SU-DHL-6 (cell line): ENCODE data around the gene PJVK.
"Not testable (repeated sequence)": the region's sequence is repeated elsewhere in the genome, so short reads cannot be mapped to it uniquely, and the experiment has no call there.

Experiments used
- H2AFZ ChIP-seq: fragments of 200-600 bp; sonication (generic); 2 replicates; pipeline ENCODE4 v1.6.1; 2014; ENCODE audit warnings: low read depth, mild to moderate bottlenecking, moderate library complexity, mixed read lengths, antibody characterized with exemption, low read length; ENCODE audit not compliant: severe bottlenecking
- H3F3A ChIP-seq: fragments of 200-600 bp; shearing (Covaris generic); 2 replicates; pipeline ENCODE4 v1.6.0; 2016; ENCODE audit warnings: antibody characterized with exemption, mild to moderate bottlenecking; ENCODE audit not compliant: insufficient read depth
- H3K27ac ChIP-seq: fragments of 200-600 bp; sonication (generic); 2 replicates; pipeline ENCODE4 v1.5.1; 2016; ENCODE audit warnings: low read depth, mild to moderate bottlenecking, low read length, moderate library complexity, mixed read lengths
- H3K27me3 ChIP-seq: fragments of 200-600 bp; sonication (generic), shearing (Covaris generic); 2 replicates; pipeline ENCODE4 v1.6.0; 2014; ENCODE audit warnings: mild to moderate bottlenecking, low read length
- H3K36me3 ChIP-seq: fragments of 200-600 bp; sonication (generic); 2 replicates; pipeline ENCODE4 v1.6.1; 2014; ENCODE audit warnings: mild to moderate bottlenecking, low read length, mixed read lengths
- H3K4me2 ChIP-seq: fragments of 300-600, 200-600 bp; shearing (Covaris generic), sonication (generic); 2 replicates; pipeline ENCODE4 v1.6.0; 2014; ENCODE audit warnings: low read length, low read depth, mild to moderate bottlenecking; ENCODE audit not compliant: poor library complexity, severe bottlenecking
- H3K4me3 ChIP-seq: fragments of 200-600 bp; sonication (generic); 2 replicates; pipeline ENCODE4 v1.5.1; 2014; ENCODE audit warnings: antibody characterized with exemption, low read length, mild to moderate bottlenecking, mixed read lengths; ENCODE audit not compliant: insufficient read depth, poor library complexity, severe bottlenecking
- H3K79me2 ChIP-seq: fragments of 200-600 bp; sonication (generic); 2 replicates; pipeline ENCODE4 v1.6.1; 2014; ENCODE audit warnings: mild to moderate bottlenecking, low read length, moderate library complexity; ENCODE audit not compliant: insufficient read depth
- H3K9ac ChIP-seq: fragments of 200-600 bp; sonication (generic); 2 replicates; pipeline ENCODE4 v1.7.0; 2014; ENCODE audit warnings: mild to moderate bottlenecking, low read length
- H3K9me2 ChIP-seq: fragments of 200-600 bp; sonication (generic); replicated peaks from 2 replicates; pipeline ENCODE4 v1.6.1; 2014; ENCODE audit warnings: low read length; ENCODE audit not compliant: insufficient read depth
- H3K9me3 ChIP-seq: fragments of 200-600 bp; sonication (generic); 2 replicates; pipeline ENCODE4 v1.6.1; 2014; ENCODE audit warnings: low read length, mixed read lengths; ENCODE audit not compliant: insufficient read depth
- H4K20me1 ChIP-seq: fragments of 200-600 bp; sonication (generic); 2 replicates; pipeline ENCODE4 v1.6.1; 2014; ENCODE audit warnings: low read depth, mild to moderate bottlenecking, antibody characterized with exemption, low read length, moderate library complexity, mixed read lengths
- EZH2phosphoT487 ChIP-seq: fragments of 200-600 bp; sonication (generic), shearing (Covaris generic); conservative IDR thresholded peaks from 2 replicates; pipeline ENCODE4 v1.6.1; 2018; ENCODE audit warnings: mild to moderate bottlenecking, antibody characterized with exemption, low read length, moderate library complexity, mixed read lengths
- TF ChIP-seq, protein P1 (sequence below): fragments of 200-600 bp; sonication (generic); IDR thresholded peaks from one replicate; pipeline ENCODE4 v1.5.1; 2017; ENCODE audit warnings: antibody characterized with exemption, mild to moderate bottlenecking, low read length, moderate library complexity; ENCODE audit not compliant: insufficient read depth, poor library complexity, severe bottlenecking

PJVK gene

DNA sequence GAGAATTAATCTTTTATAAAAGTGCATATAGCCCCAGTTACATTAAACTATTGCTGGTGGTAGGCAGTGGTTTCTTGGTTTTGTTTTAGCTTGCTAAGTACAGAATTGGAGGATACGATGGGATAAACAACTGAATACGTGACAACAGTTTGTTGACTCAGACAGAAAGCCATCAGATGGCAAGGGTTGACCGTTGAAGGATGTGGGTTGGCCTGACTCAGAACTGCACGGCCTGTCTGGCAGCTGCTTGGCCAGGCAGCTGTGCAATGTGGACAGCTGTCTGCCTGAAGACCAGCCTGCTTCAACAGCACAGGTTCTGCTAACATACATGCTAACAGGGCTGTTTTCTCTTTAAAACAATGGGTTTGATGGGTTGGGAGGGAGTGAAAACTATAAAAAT is 46.8 kb upstream of the PJVK start:
- H3K27me3 ChIP-seq, result no peaks in the 10 kb centered on the region
- no peak overlapping the region for H3K27ac ChIP-seq
- no peaks in the 10 kb centered on the region for H3F3A ChIP-seq
- H3K9ac ChIP-seq, result no peak overlapping the region
- H3K4me3 ChIP-seq, result no peak overlapping the region
- TF ChIP-seq, protein P1, sequence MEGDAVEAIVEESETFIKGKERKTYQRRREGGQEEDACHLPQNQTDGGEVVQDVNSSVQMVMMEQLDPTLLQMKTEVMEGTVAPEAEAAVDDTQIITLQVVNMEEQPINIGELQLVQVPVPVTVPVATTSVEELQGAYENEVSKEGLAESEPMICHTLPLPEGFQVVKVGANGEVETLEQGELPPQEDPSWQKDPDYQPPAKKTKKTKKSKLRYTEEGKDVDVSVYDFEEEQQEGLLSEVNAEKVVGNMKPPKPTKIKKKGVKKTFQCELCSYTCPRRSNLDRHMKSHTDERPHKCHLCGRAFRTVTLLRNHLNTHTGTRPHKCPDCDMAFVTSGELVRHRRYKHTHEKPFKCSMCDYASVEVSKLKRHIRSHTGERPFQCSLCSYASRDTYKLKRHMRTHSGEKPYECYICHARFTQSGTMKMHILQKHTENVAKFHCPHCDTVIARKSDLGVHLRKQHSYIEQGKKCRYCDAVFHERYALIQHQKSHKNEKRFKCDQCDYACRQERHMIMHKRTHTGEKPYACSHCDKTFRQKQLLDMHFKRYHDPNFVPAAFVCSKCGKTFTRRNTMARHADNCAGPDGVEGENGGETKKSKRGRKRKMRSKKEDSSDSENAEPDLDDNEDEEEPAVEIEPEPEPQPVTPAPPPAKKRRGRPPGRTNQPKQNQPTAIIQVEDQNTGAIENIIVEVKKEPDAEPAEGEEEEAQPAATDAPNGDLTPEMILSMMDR, result no peak
- TF ChIP-seq EZH2phosphoT487, result no peak
- H3K4me2 ChIP-seq, result no peak overlapping the region
- no peaks in the 10 kb centered on the region for H3K79me2 ChIP-seq
- H4K20me1 ChIP-seq, result no peaks in the 10 kb centered on the region
- no peak overlapping the region for H2AFZ ChIP-seq
- no peaks in the 10 kb centered on the region for H3K36me3 ChIP-seq
- H3K9me3 ChIP-seq, result no peaks in the 10 kb centered on the region
- H3K9me2 ChIP-seq, result no peaks in the 10 kb centered on the region

DNA sequence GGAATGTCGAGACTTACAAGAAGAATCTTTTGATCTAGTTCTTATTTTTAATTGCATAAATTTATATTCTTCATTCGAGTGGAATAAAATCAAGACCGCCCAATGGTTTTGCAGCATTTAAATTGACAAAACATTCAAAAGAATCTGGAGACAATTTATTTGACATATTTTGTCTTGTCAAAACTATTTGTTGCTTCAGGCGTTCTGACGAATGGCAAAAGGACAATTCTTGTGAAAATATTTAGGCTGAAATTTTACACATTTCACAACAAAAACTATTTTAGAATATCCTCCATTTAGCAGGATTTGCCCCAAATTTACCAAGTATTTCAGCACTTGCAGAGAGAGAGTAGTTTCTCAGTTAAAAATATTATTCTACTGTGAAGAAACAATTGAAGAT is 41.9 kb upstream of the PJVK start:
- TF ChIP-seq, protein P1, result no peak
- no peak for TF ChIP-seq EZH2phosphoT487
- H3K4me2 ChIP-seq, result no peak overlapping the region

DNA sequence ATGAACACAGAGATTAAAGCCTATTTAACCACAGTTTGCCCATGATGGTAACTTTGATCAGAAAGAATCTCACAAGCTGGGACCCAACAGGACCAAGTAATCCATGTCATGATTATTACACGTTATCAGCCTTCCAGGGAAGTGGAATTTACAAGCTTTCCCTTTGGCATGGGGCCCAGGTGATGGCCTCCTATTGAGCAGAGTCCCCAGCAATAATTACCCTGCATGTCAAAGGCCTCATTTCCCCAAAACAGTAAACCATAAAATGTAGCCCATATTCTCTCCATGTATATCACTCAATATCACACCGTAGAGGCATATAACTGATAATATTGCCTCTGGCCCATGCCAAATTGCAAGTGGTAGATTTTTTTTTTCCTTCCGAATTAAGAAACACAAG is 39.1 kb upstream of the PJVK start:
- Histone ChIP-seq H3K9ac (no peak overlapping the region), H3K4me2 (no peak overlapping the region), H3K27ac (no peak overlapping the region)

More for the DNA sequence above, 41.9 kb upstream of the PJVK start:
- H3K36me3 ChIP-seq, result no peaks in the 10 kb centered on the region
- no peaks in the 10 kb centered on the region for H3K9me3 ChIP-seq
- no peaks in the 10 kb centered on the region for H4K20me1 ChIP-seq
- no peak overlapping the region for H2AFZ ChIP-seq
- no peaks in the 10 kb centered on the region for H3K9me2 ChIP-seq
- H3K27me3 ChIP-seq, result no peaks in the 10 kb centered on the region
- H3K9ac ChIP-seq, result no peak overlapping the region
- H3F3A ChIP-seq, result no peaks in the 10 kb centered on the region
- no peaks in the 10 kb centered on the region for H3K79me2 ChIP-seq
- H3K4me3 ChIP-seq, result no peak overlapping the region
- no peak overlapping the region for H3K27ac ChIP-seq

DNA sequence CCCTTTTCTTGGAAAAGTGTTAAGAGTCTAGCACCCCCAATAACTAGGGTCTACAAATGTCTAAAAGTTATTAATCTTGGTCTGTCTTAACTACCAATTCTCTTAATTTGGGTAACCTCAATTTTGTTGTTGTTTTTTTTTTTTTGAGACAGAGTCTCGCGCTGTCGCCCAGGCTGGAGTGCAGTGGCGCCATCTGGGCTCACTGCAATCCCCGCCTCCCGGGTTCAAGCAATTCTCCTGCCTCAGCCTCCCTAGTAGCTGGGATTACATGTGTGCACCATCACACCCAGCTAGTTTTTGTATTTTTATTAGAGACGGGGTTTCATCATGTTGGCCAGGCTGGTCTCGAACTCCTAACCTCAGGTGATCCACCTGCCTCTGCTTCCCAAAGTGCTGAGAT is 38.7 kb upstream of the PJVK start:
- not testable (repeated sequence) for H3K9me3 ChIP-seq, H3K4me2 ChIP-seq, H2AFZ ChIP-seq, H3K79me2 ChIP-seq, H3K27ac ChIP-seq, H4K20me1 ChIP-seq, H3K4me3 ChIP-seq, H3K9ac ChIP-seq, H3K9me2 ChIP-seq, H3F3A ChIP-seq, H3K27me3 ChIP-seq, H3K36me3 ChIP-seq

More for the DNA sequence above, 39.1 kb upstream of the PJVK start:
- Histone ChIP-seq H3F3A (no peaks in the 10 kb centered on the region), H3K27me3 (no peaks in the 10 kb centered on the region), H4K20me1 (no peaks in the 10 kb centered on the region), H3K4me3 (no peak overlapping the region), H3K79me2 (no peaks in the 10 kb centered on the region), H2AFZ (no peak overlapping the region), H3K9me3 (no peaks in the 10 kb centered on the region), H3K36me3 (no peaks in the 10 kb centered on the region), H3K9me2 (no peaks in the 10 kb centered on the region)
- TF ChIP-seq, protein P1, result no peak
- no peak for TF ChIP-seq EZH2phosphoT487
